Astrocyte of the cerebellum (primary cell): Measurements from ENCODE around the gene OTX2.

Experiments
- DNase-seq: peaks from one replicate; pipeline ENCODE4 v3.0.0-alpha.2; 2011; ENCODE audit warnings: low read depth
- H3K4me3 ChIP-seq: 2 replicates; pipeline ENCODE4 v1.5.1; 2011; ENCODE audit warnings: mild to moderate bottlenecking, low read depth, low read length, moderate library complexity
- CTCF ChIP-seq: IDR thresholded peaks from 2 replicates; pipeline ENCODE4 v1.5.1; 2012; ENCODE audit warnings: low read length, low read depth, moderate library complexity, mild to moderate bottlenecking; ENCODE audit errors: missing control alignments
- in situ Hi-C: cut with HindIII; loops from 2 replicates; pipeline ENCODE4 v1.10.0; 2017; ENCODE audit warnings: low sequenced_read_pairs

Gene OTX2

GRCh38 chr14:56810147-56810719, at the start of gene OTX2:
TSS of gene OTX2 (minus strand) at chr14:56810479. CDS start at chr14:56805456, 5,023 bp downstream.
- no peak for DNase-seq
- TF ChIP-seq CTCF = no peak
- in situ Hi-C loops = no loop called here

GRCh38 chr14:56858422-56858821, 48.1 kb upstream of the OTX2 start:
- in situ Hi-C loops = no loop called here
- TF ChIP-seq CTCF = no peak
- H3K4me3 ChIP-seq = no peak overlapping the region
- no peak for DNase-seq

More at GRCh38 chr14:56810147-56810719, at the start of gene OTX2:
- H3K4me3 ChIP-seq = no peak within 1 kb of the TSS

GRCh38 chr14:56857216-56857615, 46.9 kb upstream of the OTX2 start:
- no peak for DNase-seq
- no peak overlapping the region for H3K4me3 ChIP-seq
- in situ Hi-C loops = no loop called here
- no peak for TF ChIP-seq CTCF

GRCh38 chr14:56855891-56856461, 45.7 kb upstream of the OTX2 start:
- TF ChIP-seq CTCF = no peak
- in situ Hi-C loops = no loop called here
- H3K4me3 ChIP-seq = no peak overlapping the region
- DNase-seq = no peak

- in situ Hi-C loops = no loop called here
- no peak for TF ChIP-seq CTCF
- no peak overlapping the region for H3K4me3 ChIP-seq
- DNase-seq = no peak
These were observed 44.0 kb upstream of the OTX2 start for GRCh38 chr14:56854325-56854724.

GRCh38 chr14:56846970-56847930, 37.0 kb upstream of the OTX2 start:
- TF ChIP-seq CTCF = no peak
- no peak for DNase-seq
- H3K4me3 ChIP-seq = no peak overlapping the region
- in situ Hi-C loops = no loop called here
